ENCODE results near the gene GOLIM4. TPM values are rescaled to one million over a fixed set of nuclear protein-coding genes. Genes with fewer than 3 reads are reported as not detected.

The GOLIM4 gene
- total and polyA plus RNA-seq, 3 donors from 2014 or later, result 9.5 to 21.6 (median 20.1) TPM

GRCh38 chr3:168086541-168087260, 9.0 kb downstream of the GOLIM4 start:
- 90 to 91% methylated on average over 3 of the region's 3 CpGs for WGBS, 2 donors
- DNase-seq, result no peak
- Histone ChIP-seq H3K4me1 (no peaks in the 10 kb centered on the region), H3K27me3 (no peaks in the 10 kb centered on the region), H3K4me3 (no peak overlapping the region), H3K27ac (no peak overlapping the region), H3K9me3 (no peaks in the 10 kb centered on the region), H3K36me3 (ENCODE audit: low read depth, missing control alignments) (no peaks in the 10 kb centered on the region)
- no peak for TF ChIP-seq CTCF (IDR thresholded peaks at IDR 0.05)
- no peak for TF ChIP-seq POLR2A (IDR thresholded peaks at IDR 0.05)
- intact Hi-C loops (cut with DNase I; ENCODE audit: low total_unique reads), result no loop called here

- no peak for DNase-seq
- Histone ChIP-seq H3K27me3 (no peaks in the 10 kb centered on the region), H3K36me3 (ENCODE audit: low read depth, missing control alignments) (no peaks in the 10 kb centered on the region), H3K27ac (no peak overlapping the region), H3K9me3 (no peaks in the 10 kb centered on the region), H3K4me3 (no peak overlapping the region), H3K4me1 (no peaks in the 10 kb centered on the region)
- intact Hi-C loops (cut with DNase I; ENCODE audit: low total_unique reads), result no loop called here
- WGBS, 2 donors, result 89 to 91% methylated on average over 4 of the region's 4 CpGs
- TF ChIP-seq CTCF (IDR thresholded peaks at IDR 0.05) (no peak), POLR2A (IDR thresholded peaks at IDR 0.05) (no peak)
These were observed 10.1 kb downstream of the GOLIM4 start for GRCh38 chr3:168085491-168086119.

GRCh38 chr3:168083906-168084305, 11.8 kb downstream of the GOLIM4 start:
- no peaks in the 10 kb centered on the region for H3K36me3 ChIP-seq (ENCODE audit: low read depth, missing control alignments)
- H3K9me3 ChIP-seq, result no peaks in the 10 kb centered on the region
- TF ChIP-seq POLR2A (IDR thresholded peaks at IDR 0.05) (no peak), CTCF (IDR thresholded peaks at IDR 0.05) (no peak)
- DNase-seq, result no peak
- H3K4me1 ChIP-seq, result no peaks in the 10 kb centered on the region
- intact Hi-C loops (cut with DNase I; ENCODE audit: low total_unique reads), result no loop called here
- H3K27ac ChIP-seq, result no peak overlapping the region
- no peaks in the 10 kb centered on the region for H3K27me3 ChIP-seq
- WGBS, 2 donors, result 33 to 86% methylated on average over 1 of the region's 1 CpG
- no peak overlapping the region for H3K4me3 ChIP-seq

- H3K4me1 ChIP-seq, result no peaks in the 10 kb centered on the region
- H3K27me3 ChIP-seq, result no peaks in the 10 kb centered on the region
- H3K36me3 ChIP-seq (ENCODE audit: low read depth, missing control alignments), result no peaks in the 10 kb centered on the region
- intact Hi-C loops (cut with DNase I; ENCODE audit: low total_unique reads), result no loop called here
- no peak for DNase-seq
- no peak for TF ChIP-seq POLR2A (IDR thresholded peaks at IDR 0.05)
- TF ChIP-seq CTCF (IDR thresholded peaks at IDR 0.05), result no peak
- no peak overlapping the region for H3K4me3 ChIP-seq
- no peaks in the 10 kb centered on the region for H3K9me3 ChIP-seq
- WGBS, 2 donors, result 89 to 90% methylated on average over 3 of the region's 3 CpGs
- no peak overlapping the region for H3K27ac ChIP-seq
These were observed 13.9 kb downstream of the GOLIM4 start for GRCh38 chr3:168081856-168082255.

Data from testis (tissue), 3 donors.